ENCODE results near the gene OCLN.
"Not testable (repeated sequence)": the region's sequence is repeated elsewhere in the genome, so short reads cannot be mapped to it uniquely, and the experiment has no call there.

Gene OCLN

GRCh38 chr5:69542838-69543618, 50.4 kb downstream of the OCLN start:
- H3K4me3 ChIP-seq (ENCODE audit: insufficient read depth, low read depth, low read length, poor library complexity, severe bottlenecking); H3K36me3 ChIP-seq (ENCODE audit: control insufficient read depth, insufficient read depth, low read length); H3K27me3 ChIP-seq (replicated peaks; ENCODE audit: control insufficient read depth, insufficient read depth, low read length, poor library complexity, severe bottlenecking); H3K4me1 ChIP-seq (ENCODE audit: control insufficient read depth, insufficient read depth, low read length, poor library complexity, severe bottlenecking); H3K27ac ChIP-seq (ENCODE audit: insufficient read depth, low read length, poor library complexity, severe bottlenecking); H3K9me3 ChIP-seq (ENCODE audit: control insufficient read depth, low read length); DNase-seq: not testable (repeated sequence)

GRCh38 chr5:69544602-69545001, 52.0 kb downstream of the OCLN start:
- H3K4me3 ChIP-seq (ENCODE audit: insufficient read depth, low read depth, low read length, poor library complexity, severe bottlenecking); H3K27me3 ChIP-seq (replicated peaks; ENCODE audit: control insufficient read depth, insufficient read depth, low read length, poor library complexity, severe bottlenecking); H3K27ac ChIP-seq (ENCODE audit: insufficient read depth, low read length, poor library complexity, severe bottlenecking); H3K4me1 ChIP-seq (ENCODE audit: control insufficient read depth, insufficient read depth, low read length, poor library complexity, severe bottlenecking); H3K36me3 ChIP-seq (ENCODE audit: control insufficient read depth, insufficient read depth, low read length); H3K9me3 ChIP-seq (ENCODE audit: control insufficient read depth, low read length); DNase-seq: not testable (repeated sequence)

GRCh38 chr5:69559908-69560330, 67.3 kb downstream of the OCLN start, which contains the start of gene GTF2H2C:
TSS of gene GTF2H2C (plus strand) at chr5:69560191. CDS start at chr5:69565133, 4,942 bp downstream.
- H3K4me3 ChIP-seq (ENCODE audit: insufficient read depth, low read depth, low read length, poor library complexity, severe bottlenecking) = peak within 1 kb of the TSS; percentile 35
- peak; percentile 54 to 69 (median 57) for DNase-seq
- H3K36me3 ChIP-seq (ENCODE audit: control insufficient read depth, insufficient read depth, low read length); H3K27ac ChIP-seq (ENCODE audit: insufficient read depth, low read length, poor library complexity, severe bottlenecking); H3K9me3 ChIP-seq (ENCODE audit: control insufficient read depth, low read length); H3K4me1 ChIP-seq (ENCODE audit: control insufficient read depth, insufficient read depth, low read length, poor library complexity, severe bottlenecking); H3K27me3 ChIP-seq (replicated peaks; ENCODE audit: control insufficient read depth, insufficient read depth, low read length, poor library complexity, severe bottlenecking): not testable (repeated sequence)

DNA sequence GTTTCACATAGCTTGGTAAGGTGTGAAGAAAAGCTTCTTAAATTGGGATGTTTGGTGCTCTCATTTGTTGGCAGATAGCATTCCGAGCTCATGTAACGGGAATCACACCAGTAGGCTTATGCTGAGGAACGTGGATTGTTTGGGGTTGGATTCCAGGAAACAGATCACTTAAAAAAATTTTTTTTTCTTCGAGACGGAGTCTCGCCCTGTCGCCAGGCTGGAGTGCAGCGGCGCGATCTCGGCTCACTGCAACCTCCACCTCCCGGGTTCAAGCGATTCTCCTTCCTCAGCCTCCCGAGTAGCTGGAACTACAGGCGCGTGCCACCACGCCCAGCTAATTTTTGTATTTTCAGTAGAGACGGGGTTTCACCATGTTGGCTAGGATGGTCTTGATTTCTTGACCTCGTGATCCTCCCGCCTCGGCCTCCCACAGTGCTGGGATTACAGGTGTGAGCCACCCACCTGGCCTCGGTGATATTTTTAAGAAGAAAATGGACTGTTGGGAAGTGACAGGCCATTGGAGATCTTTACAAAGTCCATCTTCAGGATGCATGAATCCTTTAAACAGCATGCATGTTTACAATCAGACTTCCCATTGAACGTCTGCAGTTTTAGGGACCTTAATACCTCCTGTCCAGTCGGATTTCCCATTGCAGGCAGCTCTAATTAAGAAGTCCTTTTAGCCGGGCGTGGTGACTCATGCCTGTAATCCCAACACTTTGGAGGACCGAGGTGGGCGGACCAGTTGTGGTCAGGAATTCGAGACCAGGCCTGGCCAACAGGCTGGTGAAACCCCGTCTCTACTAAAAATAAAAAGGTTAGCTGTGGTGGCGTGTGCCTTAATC, 68.2 kb downstream of the OCLN start:
- DNase-seq; H3K4me3 ChIP-seq (ENCODE audit: insufficient read depth, low read depth, low read length, poor library complexity, severe bottlenecking); H3K27me3 ChIP-seq (replicated peaks; ENCODE audit: control insufficient read depth, insufficient read depth, low read length, poor library complexity, severe bottlenecking); H3K36me3 ChIP-seq (ENCODE audit: control insufficient read depth, insufficient read depth, low read length); H3K27ac ChIP-seq (ENCODE audit: insufficient read depth, low read length, poor library complexity, severe bottlenecking); H3K4me1 ChIP-seq (ENCODE audit: control insufficient read depth, insufficient read depth, low read length, poor library complexity, severe bottlenecking); H3K9me3 ChIP-seq (ENCODE audit: control insufficient read depth, low read length): not testable (repeated sequence)

DNA sequence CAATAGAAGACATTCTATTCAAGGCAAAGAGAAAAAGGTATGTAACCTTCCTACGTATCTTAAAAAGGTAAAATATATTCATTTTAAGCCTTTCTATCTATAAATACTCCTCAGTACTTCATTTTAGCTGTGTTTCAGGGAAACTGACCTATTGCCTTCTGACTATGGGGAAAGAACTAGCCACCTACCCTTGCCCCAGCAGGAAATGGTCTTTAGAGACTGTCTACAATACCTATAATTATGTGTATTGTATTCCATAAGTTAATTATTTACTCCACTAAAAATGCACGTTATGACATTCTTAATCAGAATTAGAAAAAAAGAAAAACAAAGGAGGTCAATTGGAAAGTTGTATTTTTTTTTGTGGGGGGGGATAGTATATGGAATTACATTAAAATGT, 73.6 kb downstream of the OCLN start:
- H3K4me3 ChIP-seq (ENCODE audit: insufficient read depth, low read depth, low read length, poor library complexity, severe bottlenecking); H3K27me3 ChIP-seq (replicated peaks; ENCODE audit: control insufficient read depth, insufficient read depth, low read length, poor library complexity, severe bottlenecking); H3K27ac ChIP-seq (ENCODE audit: insufficient read depth, low read length, poor library complexity, severe bottlenecking); DNase-seq; H3K9me3 ChIP-seq (ENCODE audit: control insufficient read depth, low read length); H3K4me1 ChIP-seq (ENCODE audit: control insufficient read depth, insufficient read depth, low read length, poor library complexity, severe bottlenecking); H3K36me3 ChIP-seq (ENCODE audit: control insufficient read depth, insufficient read depth, low read length): not testable (repeated sequence)

GRCh38 chr5:69568072-69568471, 75.5 kb downstream of the OCLN start:
- H3K4me3 ChIP-seq (ENCODE audit: insufficient read depth, low read depth, low read length, poor library complexity, severe bottlenecking); H3K27me3 ChIP-seq (replicated peaks; ENCODE audit: control insufficient read depth, insufficient read depth, low read length, poor library complexity, severe bottlenecking); DNase-seq; H3K9me3 ChIP-seq (ENCODE audit: control insufficient read depth, low read length); H3K36me3 ChIP-seq (ENCODE audit: control insufficient read depth, insufficient read depth, low read length); H3K4me1 ChIP-seq (ENCODE audit: control insufficient read depth, insufficient read depth, low read length, poor library complexity, severe bottlenecking); H3K27ac ChIP-seq (ENCODE audit: insufficient read depth, low read length, poor library complexity, severe bottlenecking): not testable (repeated sequence)

DNA sequence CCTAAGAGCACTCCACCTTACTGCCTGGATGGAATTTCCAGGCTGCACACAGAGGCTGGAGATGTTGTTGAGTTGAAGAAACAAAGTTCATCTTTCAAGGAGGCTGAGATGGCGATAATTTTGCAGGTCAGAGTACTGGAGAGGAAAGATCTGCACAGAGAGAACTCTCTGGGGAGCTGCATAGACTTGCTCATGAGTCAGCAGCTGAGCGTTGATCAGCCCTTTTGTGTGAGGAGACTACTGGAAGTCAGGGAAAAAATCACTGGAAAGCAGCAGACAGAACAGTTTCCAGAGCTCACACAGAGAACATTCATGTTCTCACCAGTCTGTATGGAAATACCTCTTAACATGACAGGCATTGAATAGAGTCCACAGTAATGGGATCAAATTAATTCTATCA, 90.8 kb downstream of the OCLN start:
- not testable (repeated sequence) for H3K27ac ChIP-seq (ENCODE audit: insufficient read depth, low read length, poor library complexity, severe bottlenecking); H3K36me3 ChIP-seq (ENCODE audit: control insufficient read depth, insufficient read depth, low read length); H3K27me3 ChIP-seq (replicated peaks; ENCODE audit: control insufficient read depth, insufficient read depth, low read length, poor library complexity, severe bottlenecking); DNase-seq; H3K4me3 ChIP-seq (ENCODE audit: insufficient read depth, low read depth, low read length, poor library complexity, severe bottlenecking); H3K9me3 ChIP-seq (ENCODE audit: control insufficient read depth, low read length); H3K4me1 ChIP-seq (ENCODE audit: control insufficient read depth, insufficient read depth, low read length, poor library complexity, severe bottlenecking)

DNA sequence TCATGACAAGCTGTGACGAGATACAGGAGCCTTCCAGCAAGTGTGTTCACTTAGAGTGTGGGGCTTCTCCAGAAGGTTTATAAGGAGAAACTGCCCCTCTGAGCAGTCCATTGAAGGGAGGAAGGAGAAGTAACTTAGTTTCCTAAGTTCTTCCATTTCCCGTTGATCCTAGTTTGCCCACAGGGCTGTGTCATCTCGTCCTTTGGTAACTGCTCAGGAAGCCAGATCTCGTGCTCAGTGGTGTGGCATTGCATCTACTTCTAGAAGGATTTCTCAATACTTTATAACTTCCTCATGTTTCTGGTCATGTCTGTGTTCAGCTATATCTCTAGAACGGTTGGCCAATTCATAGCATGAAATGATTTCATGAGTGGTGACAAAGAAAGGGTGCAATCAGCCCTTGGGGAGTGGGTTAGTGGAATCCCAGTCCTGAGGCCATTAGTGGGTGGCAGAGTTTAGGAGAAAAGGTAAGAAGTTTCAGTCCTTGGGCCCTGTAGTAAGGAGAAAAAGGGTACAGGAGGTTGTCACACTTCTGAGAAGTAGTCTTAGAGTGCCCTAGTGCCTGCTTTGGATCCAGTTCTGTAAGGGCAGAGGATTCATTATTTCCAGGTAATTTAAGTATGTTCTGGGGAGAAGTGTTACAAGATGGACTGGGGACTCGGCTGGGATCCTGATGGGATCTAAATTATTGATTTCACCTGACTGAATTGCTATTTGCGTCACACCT, 103.7 kb downstream of the OCLN start:
- H3K9me3 ChIP-seq (ENCODE audit: control insufficient read depth, low read length); H3K4me3 ChIP-seq (ENCODE audit: insufficient read depth, low read depth, low read length, poor library complexity, severe bottlenecking); H3K36me3 ChIP-seq (ENCODE audit: control insufficient read depth, insufficient read depth, low read length); H3K27ac ChIP-seq (ENCODE audit: insufficient read depth, low read length, poor library complexity, severe bottlenecking); H3K4me1 ChIP-seq (ENCODE audit: control insufficient read depth, insufficient read depth, low read length, poor library complexity, severe bottlenecking); DNase-seq; H3K27me3 ChIP-seq (replicated peaks; ENCODE audit: control insufficient read depth, insufficient read depth, low read length, poor library complexity, severe bottlenecking): not testable (repeated sequence)

DNA sequence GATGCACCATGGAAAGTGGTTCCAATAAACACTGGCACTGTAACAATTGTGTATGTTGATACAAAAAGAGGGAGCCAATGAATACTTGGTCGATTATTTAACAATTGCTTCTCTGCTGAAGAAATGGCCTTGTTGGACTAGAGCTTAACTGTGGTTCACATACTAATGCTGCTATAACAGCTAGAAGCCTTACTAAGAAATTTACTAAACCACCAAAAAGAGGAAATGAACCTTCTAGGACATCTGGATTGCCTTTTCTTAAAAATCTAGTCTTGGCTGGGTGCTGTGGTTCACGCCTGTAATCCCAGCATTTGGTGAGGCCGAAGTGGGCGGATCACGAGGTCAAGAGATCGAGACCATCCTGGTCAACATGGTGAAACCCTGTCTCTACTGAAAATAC, 109.4 kb downstream of the OCLN start:
- H3K9me3 ChIP-seq (ENCODE audit: control insufficient read depth, low read length); H3K27ac ChIP-seq (ENCODE audit: insufficient read depth, low read length, poor library complexity, severe bottlenecking); H3K4me3 ChIP-seq (ENCODE audit: insufficient read depth, low read depth, low read length, poor library complexity, severe bottlenecking); H3K27me3 ChIP-seq (replicated peaks; ENCODE audit: control insufficient read depth, insufficient read depth, low read length, poor library complexity, severe bottlenecking); DNase-seq; H3K36me3 ChIP-seq (ENCODE audit: control insufficient read depth, insufficient read depth, low read length); H3K4me1 ChIP-seq (ENCODE audit: control insufficient read depth, insufficient read depth, low read length, poor library complexity, severe bottlenecking): not testable (repeated sequence)

GRCh38 chr5:69606839-69607238, 114.2 kb downstream of the OCLN start:
- H3K4me1 ChIP-seq (ENCODE audit: control insufficient read depth, insufficient read depth, low read length, poor library complexity, severe bottlenecking); H3K4me3 ChIP-seq (ENCODE audit: insufficient read depth, low read depth, low read length, poor library complexity, severe bottlenecking): not testable (repeated sequence)

More at GRCh38 chr5:69606839-69607238, 114.2 kb downstream of the OCLN start:
- DNase-seq; H3K27ac ChIP-seq (ENCODE audit: insufficient read depth, low read length, poor library complexity, severe bottlenecking); H3K27me3 ChIP-seq (replicated peaks; ENCODE audit: control insufficient read depth, insufficient read depth, low read length, poor library complexity, severe bottlenecking); H3K9me3 ChIP-seq (ENCODE audit: control insufficient read depth, low read length); H3K36me3 ChIP-seq (ENCODE audit: control insufficient read depth, insufficient read depth, low read length): not testable (repeated sequence)
